ENCODE data around the gene GTF3C5.

Gene GTF3C5

DNA sequence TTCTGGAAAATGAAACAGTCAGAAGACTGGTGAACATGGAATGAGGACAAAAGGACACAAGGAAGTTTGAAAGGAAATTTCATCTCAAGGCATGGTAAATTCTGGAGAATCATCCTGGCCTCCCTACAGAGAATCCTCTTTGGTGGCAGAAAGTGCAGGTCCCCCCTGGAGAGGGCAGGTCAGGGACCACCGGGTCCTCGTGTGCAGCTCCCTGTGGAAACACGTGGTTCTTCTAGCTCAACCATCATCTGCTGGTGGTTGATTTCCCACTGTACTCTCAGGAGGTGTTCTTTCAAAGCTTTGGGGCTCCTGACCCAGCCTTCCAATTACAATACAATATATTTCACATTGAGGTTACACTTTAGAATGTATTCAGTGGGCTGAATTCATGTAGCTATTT lies 2.6 kb upstream of the GTF3C5 start:
- DNase-seq (ENCODE audit: low spot score) = no peak

- DNase-seq (ENCODE audit: low spot score) = no peak
Measured at GRCh38 chr9:133029994-133030316, 842 bp upstream of the GTF3C5 start.

GRCh38 chr9:133031130-133031422 lies 279 bp downstream of the GTF3C5 start:
- DNase-seq (ENCODE audit: low spot score) = no peak

DNA sequence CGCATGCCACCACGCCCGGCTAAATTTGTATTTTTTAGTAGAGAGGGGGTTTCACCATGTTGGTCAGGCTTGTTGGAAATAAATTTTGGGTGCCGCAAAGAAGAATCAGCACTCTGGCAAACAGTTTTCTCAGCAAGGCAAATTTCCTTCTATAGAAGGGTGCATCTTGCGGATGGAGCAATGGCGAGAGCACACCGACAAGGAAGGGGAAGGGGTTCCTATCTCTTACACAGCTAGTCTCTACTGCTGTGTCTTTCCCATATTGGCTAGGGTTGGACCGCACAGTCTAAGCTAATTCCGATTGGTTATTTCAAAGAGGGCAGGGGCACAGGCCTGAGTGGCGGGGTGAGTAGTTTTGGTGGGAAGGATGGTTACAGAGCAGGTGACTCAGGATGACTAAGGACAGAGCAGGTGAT lies 707 bp downstream of the GTF3C5 start:
- no peak for DNase-seq (ENCODE audit: low spot score)

DNA sequence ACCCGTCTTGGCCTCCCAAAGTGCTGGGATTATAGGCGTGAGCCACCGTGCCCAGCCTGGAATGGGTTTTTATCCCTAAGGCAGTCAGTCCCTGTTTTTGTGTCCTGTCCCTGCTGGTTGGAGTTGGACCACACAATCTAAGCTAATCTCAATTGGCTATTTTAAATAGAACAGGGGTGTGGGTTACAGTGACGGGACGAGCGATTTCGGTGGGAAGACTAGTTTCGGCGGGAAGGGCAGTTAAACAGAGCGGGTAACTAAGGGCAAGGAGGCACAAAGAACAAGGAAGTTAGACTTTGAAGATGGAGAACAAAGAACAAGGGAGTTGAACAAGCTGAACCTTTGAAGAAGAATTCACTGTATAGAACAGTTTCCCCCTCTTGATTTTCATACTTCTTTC lies 1.4 kb downstream of the GTF3C5 start:
- DNase-seq (ENCODE audit: low spot score) = no peak

DNA sequence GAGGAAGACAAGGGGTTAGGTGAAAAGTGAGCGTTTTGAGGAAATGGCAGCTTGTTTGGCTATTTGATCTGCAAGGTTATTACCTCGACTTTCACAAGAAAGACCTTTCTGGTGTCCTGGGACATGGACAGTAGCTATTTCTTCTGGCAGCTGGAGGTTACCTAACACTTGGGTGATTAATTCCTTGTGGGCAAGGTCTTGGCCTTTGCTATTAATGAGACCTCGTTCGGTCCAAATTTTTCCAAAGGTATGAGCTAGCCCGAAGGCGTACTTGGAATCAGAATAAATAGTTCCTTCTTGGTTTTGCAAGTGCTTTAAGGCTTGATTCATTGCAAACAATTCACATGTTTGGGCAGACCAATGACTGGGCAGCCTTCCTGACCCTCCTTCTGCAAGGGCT lies 4.9 kb downstream of the GTF3C5 start:
- DNase-seq (ENCODE audit: low spot score) = no peak

GRCh38 chr9:133037775-133038515 lies 7.1 kb downstream of the GTF3C5 start:
- DNase-seq (ENCODE audit: low spot score) = no peak

DNA sequence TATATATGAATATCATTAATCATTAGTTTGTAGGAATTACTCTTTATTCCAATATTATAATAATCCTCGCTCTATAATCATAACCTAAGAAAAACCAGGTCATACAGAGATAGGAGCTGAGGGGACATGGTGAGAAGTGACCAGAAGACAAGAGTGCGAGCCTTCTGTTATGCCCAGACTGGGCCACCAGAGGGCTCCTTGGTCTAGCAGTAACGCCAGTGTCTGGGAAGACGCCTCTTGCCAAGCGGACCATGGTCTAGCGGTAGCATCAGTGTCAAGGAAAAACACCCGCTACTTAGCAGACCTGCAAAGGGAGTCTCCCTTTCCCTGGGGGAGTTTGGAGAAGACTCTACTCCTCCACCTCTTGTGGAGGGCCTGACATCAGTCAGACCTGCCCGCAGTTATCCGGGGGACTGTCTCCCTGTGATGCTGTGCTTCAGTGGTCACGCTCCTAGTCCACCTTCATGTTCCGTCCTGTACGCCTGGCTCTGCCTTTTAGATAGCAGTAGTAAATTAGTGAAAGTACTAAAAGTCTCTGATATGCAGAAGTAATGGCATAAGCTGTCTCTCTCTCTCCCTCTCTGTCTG lies 10.2 kb downstream of the GTF3C5 start:
- DNase-seq (ENCODE audit: low spot score) = peak; percentile 48

DNA sequence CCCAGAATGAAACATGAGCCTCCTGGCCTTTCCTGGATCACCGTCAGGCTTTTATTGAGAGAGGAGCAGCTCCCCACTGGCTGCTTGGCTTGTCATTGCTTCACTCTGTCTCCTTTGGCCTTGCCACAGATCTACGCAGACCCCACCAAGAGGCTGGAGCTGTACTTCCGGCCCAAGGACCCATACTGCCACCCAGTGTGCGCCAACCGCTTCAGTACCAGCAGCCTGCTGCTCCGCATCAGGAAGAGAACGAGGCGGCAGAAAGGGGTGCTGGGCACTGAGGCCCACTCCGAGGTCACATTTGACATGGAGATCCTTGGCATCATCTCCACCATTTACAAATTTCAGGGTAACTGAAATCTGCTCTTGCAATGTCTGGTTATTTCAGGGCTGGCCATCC lies 11.2 kb downstream of the GTF3C5 start:
- DNase-seq (ENCODE audit: low spot score) = no peak

GRCh38 chr9:133042676-133043075 lies 11.9 kb downstream of the GTF3C5 start:
- no peak for DNase-seq (ENCODE audit: low spot score)

DNA sequence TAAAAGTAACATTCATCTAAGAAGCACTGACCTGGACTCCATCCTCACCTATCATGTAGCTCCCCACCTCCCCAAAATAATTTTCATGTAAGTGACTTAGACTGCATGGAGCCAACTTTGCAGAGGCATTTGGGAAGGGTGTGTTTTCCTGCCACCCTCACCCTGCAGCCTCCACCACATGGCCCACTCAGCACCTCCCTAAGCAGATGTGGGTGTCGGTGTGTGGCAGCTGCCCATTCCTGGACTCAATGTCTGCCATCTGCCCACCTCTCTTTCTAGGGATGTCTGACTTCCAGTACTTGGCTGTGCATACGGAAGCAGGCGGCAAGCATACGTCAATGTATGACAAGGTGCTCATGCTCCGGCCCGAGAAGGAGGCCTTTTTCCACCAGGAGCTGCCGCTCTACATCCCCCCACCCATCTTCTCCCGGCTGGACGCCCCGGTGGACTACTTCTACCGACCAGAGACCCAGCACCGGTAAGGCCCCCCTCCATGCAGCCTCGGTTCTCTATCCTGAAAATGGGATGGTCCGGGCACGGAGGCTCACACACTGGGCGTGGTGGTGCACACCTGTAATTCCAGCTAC lies 12.7 kb downstream of the GTF3C5 start:
- no peak for DNase-seq (ENCODE audit: low spot score)

GRCh38 chr9:133044125-133044524 lies 13.3 kb downstream of the GTF3C5 start:
- DNase-seq (ENCODE audit: low spot score) = no peak

GRCh38 chr9:133044661-133045060 lies 13.9 kb downstream of the GTF3C5 start:
- no peak for DNase-seq (ENCODE audit: low spot score)

GRCh38 chr9:133045132-133045531 lies 14.3 kb downstream of the GTF3C5 start:
- DNase-seq (ENCODE audit: low spot score) = no peak

DNA sequence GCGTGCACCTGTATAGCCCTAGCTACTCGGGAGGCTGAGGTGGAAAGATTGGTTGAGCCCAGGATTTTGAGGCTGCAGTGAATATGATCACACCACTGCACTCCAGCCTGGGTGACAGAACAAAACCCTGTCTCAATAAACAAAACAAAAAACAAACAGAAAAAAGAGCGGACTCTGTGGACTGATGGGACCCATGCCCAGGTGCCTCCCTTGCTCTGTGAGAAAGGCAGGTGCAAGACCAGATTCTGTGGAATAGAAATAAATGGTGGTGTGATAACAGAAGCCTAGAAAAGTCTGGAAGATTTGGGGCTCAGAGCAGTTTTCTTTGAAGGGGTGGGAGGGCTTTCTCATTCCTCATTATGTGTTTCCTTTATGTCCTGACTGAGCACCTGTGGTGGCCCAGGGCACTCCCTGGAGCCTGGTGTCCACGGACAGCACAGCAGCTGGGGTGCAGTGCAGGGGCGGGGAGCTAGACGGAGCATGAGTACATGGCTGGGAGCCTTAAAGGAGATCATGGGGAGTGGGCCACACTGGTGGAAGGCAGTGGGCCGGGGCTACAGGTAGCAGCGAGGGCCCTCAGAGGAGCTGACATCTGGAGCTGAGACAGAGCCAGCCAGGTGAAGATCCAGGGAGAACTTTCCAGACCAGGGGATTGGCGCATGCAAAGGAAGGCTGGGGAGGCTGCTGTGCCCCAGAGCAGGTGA lies 15.6 kb downstream of the GTF3C5 start:
- no peak for DNase-seq (ENCODE audit: low spot score)

- no peak for DNase-seq (ENCODE audit: low spot score)
Measured at GRCh38 chr9:133046900-133047295, 16.1 kb downstream of the GTF3C5 start.

- DNase-seq (ENCODE audit: low spot score) = no peak
Measured at GRCh38 chr9:133048595-133048994, 17.8 kb downstream of the GTF3C5 start.

- DNase-seq (ENCODE audit: low spot score) = no peak
Measured at GRCh38 chr9:133049043-133049442, 18.2 kb downstream of the GTF3C5 start.

GRCh38 chr9:133050142-133050541 lies 19.3 kb downstream of the GTF3C5 start:
- DNase-seq (ENCODE audit: low spot score) = no peak

DNA sequence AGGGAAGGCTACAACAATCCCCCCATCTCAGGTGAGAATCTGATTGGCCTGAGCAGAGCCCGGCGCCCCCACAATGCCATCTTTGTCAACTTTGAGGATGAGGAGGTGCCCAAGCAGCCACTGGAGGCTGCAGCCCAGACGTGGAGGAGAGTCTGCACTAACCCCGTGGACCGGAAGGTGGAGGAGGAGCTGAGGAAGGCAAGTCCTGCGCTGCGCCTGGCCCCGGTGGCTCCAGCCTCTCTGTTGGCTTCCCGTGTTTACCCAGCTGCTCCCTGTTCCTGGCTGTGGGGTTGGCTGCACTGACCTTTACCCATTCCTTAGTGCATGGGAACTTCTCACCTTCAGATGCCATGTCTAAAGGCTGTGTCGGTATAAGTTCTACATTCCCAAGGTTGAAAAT lies 20.0 kb downstream of the GTF3C5 start:
- no peak for DNase-seq (ENCODE audit: low spot score)

DNA sequence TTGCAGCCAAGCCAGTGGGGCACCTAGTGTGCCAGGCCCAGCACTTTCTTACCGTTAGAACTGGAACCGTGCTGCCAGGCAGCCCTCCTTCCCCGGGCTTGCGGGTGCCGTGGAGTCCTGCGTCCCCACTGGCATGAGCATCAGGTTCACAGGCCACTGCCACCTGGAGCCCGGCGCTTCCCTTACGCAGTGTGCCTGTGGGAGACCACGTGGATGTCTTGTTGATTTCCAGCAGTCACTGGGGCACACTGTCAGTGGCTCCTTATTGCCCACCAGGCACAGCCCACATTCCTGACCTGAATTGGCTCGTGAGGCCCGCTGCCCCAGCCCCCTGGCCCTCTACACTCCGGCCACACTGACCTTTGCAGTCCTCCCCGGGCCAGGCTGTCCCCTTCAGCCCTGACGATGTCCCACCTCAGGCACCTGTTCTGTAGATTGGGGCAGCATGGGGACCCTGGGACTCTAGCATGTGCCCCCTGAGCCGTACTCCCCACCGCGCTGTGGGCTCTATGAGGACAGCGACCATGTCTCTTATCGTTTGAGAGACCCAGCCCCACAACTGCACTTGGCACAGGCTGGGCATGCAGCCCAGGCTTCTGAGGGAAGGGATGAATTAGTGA lies 20.6 kb downstream of the GTF3C5 start:
- DNase-seq (ENCODE audit: low spot score) = no peak

DNA sequence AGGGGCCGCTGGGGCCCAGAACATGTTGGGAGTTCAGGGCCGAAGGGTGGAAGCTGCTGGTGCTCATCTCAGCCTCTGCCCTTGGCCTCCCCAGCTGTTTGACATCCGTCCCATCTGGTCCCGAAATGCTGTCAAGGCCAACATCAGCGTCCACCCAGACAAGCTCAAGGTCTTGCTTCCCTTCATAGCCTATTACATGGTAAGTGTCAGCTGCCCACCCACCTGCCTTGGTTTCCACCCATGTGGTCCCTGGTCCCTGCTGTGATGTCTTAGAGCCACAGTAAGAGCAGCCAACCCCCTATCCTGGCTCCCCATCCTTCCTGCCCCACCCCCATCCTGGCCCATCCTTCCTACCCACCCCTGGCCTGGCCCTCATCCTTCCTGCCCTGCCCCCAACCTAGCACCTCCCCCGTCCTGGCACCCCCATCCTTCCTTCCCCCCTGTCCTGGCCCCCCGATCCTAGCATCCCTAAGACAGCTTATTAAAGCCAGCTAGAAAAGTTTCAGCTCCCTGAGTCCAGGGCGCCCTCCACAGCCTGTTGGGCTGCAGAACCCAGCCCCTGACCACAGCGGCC lies 21.3 kb downstream of the GTF3C5 start:
- no peak for DNase-seq (ENCODE audit: low spot score)
